NB4 (cell line): ENCODE data around the gene CIT.

Experiments
- DNase-seq: peaks from one replicate; pipeline ENCODE4 v3.0.0; 2010; ENCODE audit warnings: low read depth
- H3K4me3 ChIP-seq: one replicate; pipeline ENCODE4 v1.5.1; 2011; ENCODE audit warnings: mild to moderate bottlenecking, low read depth, low read length, moderate library complexity
- CTCF ChIP-seq: IDR thresholded peaks from one replicate; pipeline ENCODE4 v1.5.1; 2012; ENCODE audit warnings: low read depth, low read length
- MAX ChIP-seq: IDR thresholded peaks from 2 replicates; pipeline ENCODE4 v1.6.1; 2011; ENCODE audit warnings: low read depth, low read length
- MYC ChIP-seq: IDR thresholded peaks from 2 replicates; pipeline ENCODE4 v1.6.1; 2011; ENCODE audit warnings: low read depth, low read length
- POLR2A ChIP-seq: IDR thresholded peaks from 2 replicates; pipeline ENCODE4 v1.6.1; 2011; ENCODE audit warnings: mild to moderate bottlenecking; ENCODE audit not compliant: insufficient read length; ENCODE audit errors: extremely low read depth

CIT gene

GRCh38 chr12:119913536-119914330 is 36.6 kb upstream of the CIT start:
- DNase-seq, result no peak
- H3K4me3 ChIP-seq, result no peak overlapping the region
- no peak for TF ChIP-seq MYC
- TF ChIP-seq MAX, result no peak
- no peak for TF ChIP-seq POLR2A
- TF ChIP-seq CTCF, result no peak

- no peak for DNase-seq
- H3K4me3 ChIP-seq, result no peak overlapping the region
- TF ChIP-seq MAX (no peak), MYC (no peak), CTCF (no peak), POLR2A (no peak)
Measured at GRCh38 chr12:119911182-119911581, 34.1 kb upstream of the CIT start.

DNA sequence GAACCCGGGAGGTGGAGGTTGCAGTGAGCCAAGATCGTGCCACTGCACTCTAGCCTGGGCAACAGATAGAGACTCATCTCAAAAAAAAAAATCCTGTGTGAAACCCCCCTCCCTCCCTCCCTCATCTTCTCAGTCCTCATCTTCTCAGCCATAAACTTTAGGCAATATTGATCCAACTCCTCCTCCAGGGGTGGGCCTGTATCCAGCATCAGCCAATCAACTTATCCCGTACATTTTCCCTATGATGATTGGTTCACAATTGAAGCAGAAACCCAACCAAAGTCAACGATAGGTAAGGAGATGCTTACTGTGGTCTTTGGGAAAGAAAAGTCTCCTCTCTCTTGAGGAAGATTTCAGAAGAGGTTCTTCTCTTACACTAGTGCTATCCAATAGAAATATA is 33.5 kb upstream of the CIT start:
- no peak for TF ChIP-seq CTCF
- TF ChIP-seq MYC, result no peak
- TF ChIP-seq POLR2A, result no peak
- no peak for TF ChIP-seq MAX
- DNase-seq, result no peak
- H3K4me3 ChIP-seq, result no peak overlapping the region

- TF ChIP-seq MAX (no peak), CTCF (peak; percentile 84), MYC (0 out of 2 replicates have a peak, but pooled peaks have one; percentile 37)
- peak; percentile 88 for DNase-seq
- H3K4me3 ChIP-seq, result no peak overlapping the region
Measured at GRCh38 chr12:119902084-119902509, 25.0 kb upstream of the CIT start.

DNA sequence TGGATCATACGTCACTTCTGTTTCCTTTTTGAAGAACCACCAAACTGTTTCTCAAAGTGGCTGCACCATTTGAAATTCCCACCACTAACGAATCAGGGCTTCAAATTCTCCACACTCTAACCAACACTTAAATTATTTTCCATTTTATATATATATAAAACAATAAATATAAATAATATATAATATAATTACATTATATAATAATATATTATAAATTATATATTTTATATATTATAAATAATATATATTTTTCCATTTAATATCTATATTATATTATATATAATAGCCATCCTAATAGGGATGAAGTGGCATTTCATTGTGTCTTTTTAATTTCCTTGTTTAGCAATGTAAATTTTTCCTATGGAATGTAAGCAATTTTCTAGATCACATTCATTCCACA is 24.6 kb upstream of the CIT start:
- DNase-seq, result no peak
- TF ChIP-seq POLR2A (no peak), CTCF (no peak), MAX (no peak), MYC (no peak)
- no peak overlapping the region for H3K4me3 ChIP-seq
